BJ (cell line): ENCODE results near the gene CCDC178. TPM values are rescaled to one million over a fixed set of nuclear protein-coding genes. Genes with fewer than 3 reads are reported as not detected.
"Not testable (repeated sequence)": the region's sequence is repeated elsewhere in the genome, so short reads cannot be mapped to it uniquely, and the experiment has no call there.

Experiments used
- CTCF ChIA-PET: fragments of 350-600 bp; formaldehyde crosslinking; extraction: SDS; loops from one replicate; lab custom pipeline; 2021; ENCODE audit warnings: antibody characterized with exemption, inconsistent platforms; lab: Yijun Ruan, JAX
- POLR2A ChIA-PET: fragments of 300-600 bp; sonication (Branson Sonifier 250); formaldehyde crosslinking; extraction: SDS; loops from one replicate; lab custom pipeline; 2021; ENCODE audit warnings: antibody characterized with exemption; lab: Charles Lee
- DNase-seq: peaks from one replicate; pipeline ENCODE4 v3.0.0-alpha.2; 2011; ENCODE audit warnings: low read depth
- H3K27me3 ChIP-seq: 2 replicates; pipeline ENCODE4 v1.6.0; 2011; ENCODE audit warnings: low read length; ENCODE audit not compliant: control insufficient read depth, insufficient read depth
- H3K36me3 ChIP-seq: 2 replicates; pipeline ENCODE4 v1.5.1; 2011; ENCODE audit warnings: low read length; ENCODE audit not compliant: control insufficient read depth, insufficient read depth
- H3K4me3 ChIP-seq: 2 replicates; pipeline ENCODE4 v1.5.1; 2011; ENCODE audit warnings: low read depth, mild to moderate bottlenecking, control low read depth, low read length
- CTCF ChIP-seq: IDR thresholded peaks from 2 replicates; pipeline ENCODE4 v1.5.1; 2011; ENCODE audit warnings: low read depth, mild to moderate bottlenecking, control low read depth, inconsistent platforms, low read length, moderate library complexity; ENCODE audit not compliant: insufficient read depth
- polyA plus RNA-seq: library from polyadenylated mRNA; depleted of rRNA; stranded (reverse); fragments of >200 nt; gene quantifications from 2 replicates; pipeline ENCODE4 v1.2.3, GENCODE V29; 2011

CCDC178 gene
- polyA plus RNA-seq, 1 experiment, result not detected

GRCh38 chr18:33159151-33159550 lies 281.4 kb downstream of the CCDC178 start:
- Histone ChIP-seq H3K4me3 (no peak overlapping the region), H3K27me3 (no peaks in the 10 kb centered on the region), H3K36me3 (no peaks in the 10 kb centered on the region)
- ChIA-PET POLR2A (no interaction called here), CTCF (no interaction called here)
- DNase-seq, result no peak
- TF ChIP-seq CTCF, result no peak

GRCh38 chr18:33157893-33158292 lies 282.6 kb downstream of the CCDC178 start:
- H3K36me3 ChIP-seq, result no peaks in the 10 kb centered on the region
- no peaks in the 10 kb centered on the region for H3K27me3 ChIP-seq
- POLR2A ChIA-PET, result no interaction called here
- no peak overlapping the region for H3K4me3 ChIP-seq
- CTCF ChIA-PET, result no interaction called here
- no peak for DNase-seq
- no peak for TF ChIP-seq CTCF

DNA sequence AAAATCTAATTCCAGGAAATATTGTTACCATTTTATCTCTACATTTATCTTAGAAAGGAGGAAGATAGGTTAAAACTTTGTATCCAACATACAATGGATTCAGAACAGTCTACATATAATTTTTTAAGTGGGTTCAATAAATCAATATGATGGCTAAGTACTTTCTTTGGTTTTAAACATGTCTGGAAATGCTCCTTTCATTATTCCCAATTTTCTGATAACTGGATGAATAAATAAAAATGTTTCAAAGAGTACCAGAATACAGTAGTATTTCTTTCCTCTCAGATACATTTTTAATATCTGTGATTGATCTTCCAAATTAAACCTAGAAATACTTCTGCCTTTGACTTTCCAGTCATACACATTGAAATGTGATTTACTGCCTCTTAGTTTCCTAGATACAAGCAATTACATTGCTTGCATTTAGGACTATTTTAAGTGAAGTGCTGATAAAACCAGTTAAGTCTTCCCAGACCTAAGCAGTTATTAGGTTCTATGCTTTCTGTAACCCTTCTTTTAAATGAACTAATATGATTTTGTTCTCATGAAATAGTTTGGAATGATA lies 283.5 kb downstream of the CCDC178 start:
- no peak overlapping the region for H3K4me3 ChIP-seq
- ChIA-PET CTCF (no interaction called here), POLR2A (no interaction called here)
- no peak for DNase-seq
- H3K36me3 ChIP-seq, result no peaks in the 10 kb centered on the region
- no peak for TF ChIP-seq CTCF
- no peaks in the 10 kb centered on the region for H3K27me3 ChIP-seq

GRCh38 chr18:33154049-33154448 lies 286.5 kb downstream of the CCDC178 start:
- TF ChIP-seq CTCF, result no peak
- POLR2A ChIA-PET, result no interaction called here

GRCh38 chr18:33152376-33152775 lies 288.1 kb downstream of the CCDC178 start:
- Histone ChIP-seq H3K27me3 (no peaks in the 10 kb centered on the region), H3K4me3 (no peak overlapping the region), H3K36me3 (no peaks in the 10 kb centered on the region)
- ChIA-PET CTCF (no interaction called here), POLR2A (no interaction called here)
- DNase-seq, result no peak
- no peak for TF ChIP-seq CTCF

More at GRCh38 chr18:33154049-33154448, 286.5 kb downstream of the CCDC178 start:
- CTCF ChIA-PET, result no interaction called here
- Histone ChIP-seq H3K27me3 (no peaks in the 10 kb centered on the region), H3K4me3 (no peak overlapping the region), H3K36me3 (no peaks in the 10 kb centered on the region)
- DNase-seq, result no peak

- H3K27me3 ChIP-seq, DNase-seq, CTCF ChIA-PET, H3K4me3 ChIP-seq, H3K36me3 ChIP-seq, POLR2A ChIA-PET: not testable (repeated sequence)
These were observed 292.7 kb downstream of the CCDC178 start for GRCh38 chr18:33147811-33148210.
